GM10266 (cell line): ENCODE data around the gene PRKCA.

Experiments
- DNase-seq: peaks from one replicate; pipeline ENCODE4 v3.0.0; 2012; ENCODE audit errors: extremely low spot score
- TF ChIP-seq, protein P1 (sequence below): IDR thresholded peaks from 2 replicates; pipeline ENCODE4 v1.5.1; 2012; ENCODE audit warnings: mild to moderate bottlenecking, low read depth; ENCODE audit not compliant: control insufficient read depth, insufficient read depth; ENCODE audit errors: missing control alignments

PRKCA gene

DNA sequence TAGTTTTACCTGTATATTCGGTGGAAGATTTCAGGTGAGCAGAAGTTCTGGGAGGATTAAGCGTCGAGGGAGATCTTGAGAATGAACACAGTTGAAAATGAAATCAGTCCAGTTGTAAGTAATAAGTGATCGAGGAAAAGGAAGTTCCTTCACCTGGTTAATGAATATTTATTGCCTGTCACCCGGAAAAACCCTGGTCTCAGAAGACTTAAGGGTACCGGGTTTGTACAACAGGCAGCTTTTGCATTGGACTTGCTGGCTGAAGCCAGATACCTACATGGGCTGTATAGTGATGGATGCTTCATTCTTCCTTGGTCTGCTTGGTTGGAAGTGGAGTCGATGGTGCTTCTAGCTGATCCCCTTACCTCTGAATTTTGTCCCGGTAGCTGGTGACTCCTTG, 72.7 kb downstream of the PRKCA start:
- TF ChIP-seq, protein P1, sequence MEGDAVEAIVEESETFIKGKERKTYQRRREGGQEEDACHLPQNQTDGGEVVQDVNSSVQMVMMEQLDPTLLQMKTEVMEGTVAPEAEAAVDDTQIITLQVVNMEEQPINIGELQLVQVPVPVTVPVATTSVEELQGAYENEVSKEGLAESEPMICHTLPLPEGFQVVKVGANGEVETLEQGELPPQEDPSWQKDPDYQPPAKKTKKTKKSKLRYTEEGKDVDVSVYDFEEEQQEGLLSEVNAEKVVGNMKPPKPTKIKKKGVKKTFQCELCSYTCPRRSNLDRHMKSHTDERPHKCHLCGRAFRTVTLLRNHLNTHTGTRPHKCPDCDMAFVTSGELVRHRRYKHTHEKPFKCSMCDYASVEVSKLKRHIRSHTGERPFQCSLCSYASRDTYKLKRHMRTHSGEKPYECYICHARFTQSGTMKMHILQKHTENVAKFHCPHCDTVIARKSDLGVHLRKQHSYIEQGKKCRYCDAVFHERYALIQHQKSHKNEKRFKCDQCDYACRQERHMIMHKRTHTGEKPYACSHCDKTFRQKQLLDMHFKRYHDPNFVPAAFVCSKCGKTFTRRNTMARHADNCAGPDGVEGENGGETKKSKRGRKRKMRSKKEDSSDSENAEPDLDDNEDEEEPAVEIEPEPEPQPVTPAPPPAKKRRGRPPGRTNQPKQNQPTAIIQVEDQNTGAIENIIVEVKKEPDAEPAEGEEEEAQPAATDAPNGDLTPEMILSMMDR = no peak
- no peak for DNase-seq

DNA sequence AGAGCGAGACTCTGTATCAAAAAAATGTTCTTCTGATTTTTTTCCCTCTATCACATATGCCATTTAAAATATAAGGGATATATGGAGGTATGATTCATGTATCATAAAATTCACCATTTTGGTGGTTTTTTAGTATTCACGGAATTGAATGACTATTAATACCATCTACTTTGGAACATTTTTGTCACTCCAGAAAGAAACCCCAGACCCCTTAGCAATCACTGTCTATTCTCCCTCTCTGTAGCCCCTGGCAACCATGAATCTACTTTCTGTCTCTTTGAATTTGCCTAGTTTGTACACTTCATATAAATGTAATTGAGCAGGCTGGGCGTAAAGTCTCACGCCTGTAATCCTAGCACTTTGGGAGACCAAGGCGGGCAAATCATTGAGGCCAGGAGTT, 75.9 kb downstream of the PRKCA start:
- TF ChIP-seq, protein P1 = no peak

DNA sequence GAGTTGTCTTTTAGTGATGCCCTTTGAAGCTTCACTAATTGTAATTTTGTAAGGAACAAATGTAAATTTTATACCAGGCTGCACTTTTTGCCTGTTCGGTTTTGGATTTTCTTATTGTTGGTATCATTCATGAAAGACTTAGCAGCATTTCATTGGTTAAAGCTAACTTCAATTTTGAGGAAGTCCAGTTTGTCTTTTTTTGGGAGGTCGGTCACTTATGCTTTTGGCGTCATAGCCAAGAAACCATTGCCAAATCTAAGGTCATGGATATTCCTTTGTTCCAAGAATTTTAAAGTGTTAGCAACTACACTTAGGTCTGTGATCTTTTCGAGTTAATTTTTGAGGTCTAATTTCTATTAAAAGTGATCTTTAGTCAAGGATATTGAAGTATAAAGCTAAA, 77.1 kb downstream of the PRKCA start:
- DNase-seq = no peak
- TF ChIP-seq, protein P1 = no peak

More for the DNA sequence above, 75.9 kb downstream of the PRKCA start:
- DNase-seq = no peak

DNA sequence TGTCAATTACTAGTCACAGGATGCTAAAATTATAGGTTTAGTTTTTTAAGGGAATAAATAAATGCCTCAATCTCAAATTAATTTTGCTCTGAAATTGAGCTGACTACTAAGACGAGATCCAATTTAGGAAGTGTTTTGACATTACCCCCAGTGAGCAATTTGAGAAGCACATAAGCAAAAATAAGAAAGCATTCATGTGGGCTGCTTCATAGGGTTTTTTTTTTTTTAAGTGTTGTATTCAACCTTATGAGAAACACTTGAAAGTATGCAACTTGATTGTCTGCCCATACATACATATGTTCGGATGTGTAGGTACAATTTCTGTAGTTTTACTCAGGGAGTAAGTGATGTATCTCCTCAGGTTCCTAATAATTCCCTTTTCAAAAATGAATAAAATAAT, 77.6 kb downstream of the PRKCA start:
- no peak for DNase-seq
- TF ChIP-seq, protein P1 = no peak

DNA sequence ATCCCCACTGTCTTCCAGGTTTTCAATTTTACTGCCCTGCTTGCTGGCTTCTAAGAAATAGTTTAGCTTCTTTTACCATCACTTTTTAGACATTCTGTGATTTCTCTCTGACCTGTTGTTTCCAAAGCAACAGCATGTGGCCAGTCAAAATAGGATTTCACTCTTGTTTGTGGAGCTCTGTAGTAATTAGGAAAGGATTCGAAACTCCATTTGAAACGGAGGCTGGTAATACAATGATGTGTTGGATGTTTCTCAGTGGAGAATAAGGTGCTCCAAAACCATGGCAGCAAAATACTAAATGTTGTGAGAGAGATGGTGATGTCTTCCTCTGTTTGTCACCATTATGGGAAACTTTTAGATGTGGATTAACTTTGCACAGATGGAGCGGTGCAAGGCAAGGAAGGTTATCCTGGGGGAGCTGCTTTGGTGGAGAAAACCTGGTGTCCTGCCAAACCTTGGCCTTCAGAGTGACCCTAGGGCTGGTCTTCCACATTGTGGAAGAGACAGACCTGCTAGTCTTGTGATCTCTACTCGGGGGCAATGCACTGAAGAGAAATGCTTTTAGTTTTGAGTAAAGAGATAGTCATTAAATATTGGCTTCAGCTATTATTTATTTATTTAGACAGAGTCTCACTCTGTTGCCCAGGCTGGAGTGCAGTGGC, 79.4 kb downstream of the PRKCA start:
- no peak for DNase-seq
- TF ChIP-seq, protein P1 = no peak

DNA sequence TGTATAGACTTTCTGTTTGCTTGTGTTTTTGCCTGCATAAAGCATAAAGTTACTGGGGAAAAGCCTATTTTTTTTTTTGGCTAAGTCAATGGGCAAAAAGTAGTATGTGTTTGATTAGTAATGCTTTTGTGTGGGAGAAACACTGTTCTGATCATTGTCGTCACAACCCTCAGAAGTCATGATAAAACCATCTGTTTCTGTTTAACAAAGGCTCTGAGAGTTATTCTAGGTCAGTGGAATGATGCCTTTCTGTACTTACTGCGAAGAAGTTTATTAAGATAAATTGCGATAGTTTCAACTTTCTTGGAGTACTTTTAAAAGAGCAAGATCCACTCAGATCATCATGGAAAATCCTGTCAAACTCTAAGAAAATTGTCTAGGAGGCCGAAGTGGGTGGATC, 80.9 kb downstream of the PRKCA start:
- TF ChIP-seq, protein P1 = no peak
- no peak for DNase-seq

DNA sequence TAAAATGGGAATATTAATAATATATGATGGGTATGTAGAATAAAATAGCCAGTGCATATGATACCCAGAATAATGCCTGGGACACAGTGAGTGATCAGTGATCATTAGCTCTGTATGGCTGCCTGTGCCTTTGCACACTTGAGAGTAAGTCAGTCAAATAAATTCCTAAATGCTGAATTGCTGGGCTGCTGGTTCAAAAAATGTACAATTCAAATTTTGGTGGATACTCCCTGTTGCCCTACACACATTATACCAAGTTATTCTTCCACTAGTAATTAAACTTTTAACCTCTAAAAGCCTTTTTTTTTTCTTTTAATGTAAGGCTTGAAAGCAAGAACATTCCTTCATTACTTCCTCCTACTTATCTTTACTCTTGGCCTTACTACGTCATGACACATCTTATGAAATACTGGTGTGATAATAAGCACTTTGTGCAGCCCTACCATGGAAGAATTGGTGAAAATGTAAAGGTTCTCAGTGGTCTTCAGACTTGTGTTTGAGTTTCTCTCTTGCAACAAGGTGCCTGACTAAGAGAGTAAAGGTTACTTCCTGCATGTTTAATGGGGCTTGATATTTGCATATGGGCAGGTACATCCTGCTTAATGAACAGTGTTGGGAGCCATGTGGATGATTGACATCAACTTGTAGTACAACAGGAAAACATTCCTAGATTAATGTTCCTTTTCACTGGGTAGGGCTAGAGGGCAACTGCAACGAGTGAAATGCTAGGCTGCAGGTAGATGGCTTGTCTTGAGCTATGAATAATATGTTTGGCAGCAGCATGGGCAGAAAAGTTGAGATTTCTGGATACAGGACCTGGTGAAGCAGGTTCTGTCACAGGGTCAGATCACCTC, 84.3 kb downstream of the PRKCA start:
- DNase-seq = no peak
- TF ChIP-seq, protein P1 = no peak
